Islet precursor cell (in vitro differentiated cells): ENCODE measurements around the gene LTBP2.

Experiments used
- DNase-seq: peaks from one replicate; pipeline ENCODE4 v3.0.0-alpha.2; 2018

Gene LTBP2

GRCh38 chr14:74637178-74637550 lies 25.1 kb upstream of the LTBP2 start:
- peak; percentile 50 for DNase-seq

GRCh38 chr14:74636424-74637177 lies 24.6 kb upstream of the LTBP2 start:
- no peak for DNase-seq

- DNase-seq = no peak
Measured at GRCh38 chr14:74635847-74636246, 23.8 kb upstream of the LTBP2 start.

- peak; percentile 45 for DNase-seq
Measured at GRCh38 chr14:74634964-74635363, 22.9 kb upstream of the LTBP2 start.

GRCh38 chr14:74634481-74634880 lies 22.4 kb upstream of the LTBP2 start:
- peak; percentile 31 for DNase-seq

- peak; percentile 57 for DNase-seq
Measured at GRCh38 chr14:74630881-74631690, 19.0 kb upstream of the LTBP2 start.

- DNase-seq = no peak
Measured at GRCh38 chr14:74628418-74628817, 16.4 kb upstream of the LTBP2 start.

- no peak for DNase-seq
Measured at GRCh38 chr14:74627076-74627475, 15.0 kb upstream of the LTBP2 start.

GRCh38 chr14:74622257-74622656 lies 10.2 kb upstream of the LTBP2 start:
- DNase-seq = no peak

- peak; percentile 79 for DNase-seq
Measured at GRCh38 chr14:74621556-74621955, 9.5 kb upstream of the LTBP2 start.

GRCh38 chr14:74620923-74621322 lies 8.9 kb upstream of the LTBP2 start:
- DNase-seq = no peak

GRCh38 chr14:74620497-74620921 lies 8.5 kb upstream of the LTBP2 start:
- DNase-seq = peak; percentile 95

- DNase-seq = peak; percentile 96
Measured at GRCh38 chr14:74619672-74620131, 7.7 kb upstream of the LTBP2 start.

- no peak for DNase-seq
Measured at GRCh38 chr14:74618078-74618952, 6.3 kb upstream of the LTBP2 start.

GRCh38 chr14:74616996-74617700 lies 5.1 kb upstream of the LTBP2 start:
- no peak for DNase-seq

GRCh38 chr14:74616507-74616906 lies 4.5 kb upstream of the LTBP2 start:
- peak; percentile 81 for DNase-seq

- no peak for DNase-seq
Measured at GRCh38 chr14:74615735-74616134, 3.7 kb upstream of the LTBP2 start.

GRCh38 chr14:74614508-74615495 lies 2.8 kb upstream of the LTBP2 start:
- no peak for DNase-seq

GRCh38 chr14:74613211-74613914 lies 1.3 kb upstream of the LTBP2 start:
- no peak for DNase-seq

- DNase-seq = peak; percentile 89
Measured at GRCh38 chr14:74612350-74613021, 449 bp upstream of the LTBP2 start.
